ENCODE data around the gene SIK3. TPM values are rescaled to one million over a fixed set of nuclear protein-coding genes. Genes with fewer than 3 reads are reported as not detected.

SIK3 gene
- total and polyA plus RNA-seq, 2 experiments from 2014 or later = 6.1 to 33.9 TPM

- Mint-ChIP-seq H3K36me3 (ENCODE audit: low read depth) (peaks cover 20% of the 10 kb centered on the region), H3K4me3 (no peak overlapping the region), H3K27me3 (ENCODE audit: insufficient read depth, low read depth, poor library complexity) (peaks cover 4% of the 10 kb centered on the region), H3K27ac (no peak overlapping the region), H3K9me3 (peaks cover 6% of the 10 kb centered on the region; the same call in 2 of the 3 replicates), H3K4me1 (peaks cover 5% of the 10 kb centered on the region; the same call in 2 of the 3 replicates)
- Histone ChIP-seq H3K4me1 (ENCODE audit: insufficient read depth) (no peaks in the 10 kb centered on the region), H3K9me2 (ENCODE audit: insufficient read depth) (no peaks in the 10 kb centered on the region), H3K27me3 (ENCODE audit: insufficient read depth) (no peaks in the 10 kb centered on the region), H4K20me1 (replicated peaks; ENCODE audit: insufficient read depth) (peaks cover 5% of the 10 kb centered on the region), H3K27ac (ENCODE audit: low read depth) (no peak overlapping the region), H3K79me2 (replicated peaks; ENCODE audit: insufficient read depth) (no peaks in the 10 kb centered on the region), H3K4me2 (no peak overlapping the region), H3K36me3 (ENCODE audit: insufficient read depth) (peaks cover 8% of the 10 kb centered on the region; the same call in 1 of the 2 replicates), H3K4me3 (no peak overlapping the region), H3F3A (replicated peaks; ENCODE audit: low read depth) (no peaks in the 10 kb centered on the region), H2AFZ (no peak overlapping the region)
- DNase-seq (ENCODE audit: low spot score) (no peak), ATAC-seq (no peak)
- TF ChIP-seq ZNF462 (CRISPR knock-in tag; IDR thresholded peaks at IDR 0.05) = no peak
- TF ChIP-seq NANOG (IDR thresholded peaks at IDR 0.05; ENCODE audit: borderline replicate concordance) = no peak
- TF ChIP-seq CTCF (conservative IDR thresholded peaks at IDR 0.05; ENCODE audit: low read depth in 2 of 2) = no peak
- no peak for TF ChIP-seq JUNB (IDR thresholded peaks at IDR 0.05; ENCODE audit: unreplicated experiment)
- no peak for TF ChIP-seq EZH2 (IDR thresholded peaks at IDR 0.05; ENCODE audit: low read depth, unreplicated experiment)
- TF ChIP-seq REST (IDR thresholded peaks at IDR 0.05; ENCODE audit: unreplicated experiment) = no peak
- no peak for TF ChIP-seq STAT1 (IDR thresholded peaks at IDR 0.05; ENCODE audit: unreplicated experiment)
- TF ChIP-seq ETS1 (IDR thresholded peaks at IDR 0.05) = no peak
These were observed 202.0 kb downstream of the SIK3 start for GRCh38 chr11:116896211-116896610.

Measured in GM23338 (cell line).